GM12872 (cell line): ENCODE measurements around the gene RPN1.
A peak's percentile ranks its signal among the peaks of the same experiment; 100 is the strongest.

Source experiments
- CTCF ChIP-seq: IDR thresholded peaks from 3 replicates; pipeline ENCODE4 v1.5.1; 2011; ENCODE audit warnings: low read depth, mild to moderate bottlenecking, low read length, moderate library complexity; ENCODE audit not compliant: insufficient read depth

Gene RPN1

GRCh38 chr3:128598884-128599664, 51.5 kb downstream of the RPN1 start:
- no peak for TF ChIP-seq CTCF

- TF ChIP-seq CTCF = no peak
Measured at GRCh38 chr3:128597900-128598299, 52.7 kb downstream of the RPN1 start.

GRCh38 chr3:128592864-128593263, 57.8 kb downstream of the RPN1 start:
- TF ChIP-seq CTCF = no peak

- TF ChIP-seq CTCF = no peak
Measured at GRCh38 chr3:128591738-128592426, 58.7 kb downstream of the RPN1 start.

- 0 out of 3 replicates have a peak, but pooled peaks have one; percentile 12 for TF ChIP-seq CTCF
Measured at GRCh38 chr3:128590948-128591347, 59.7 kb downstream of the RPN1 start.

GRCh38 chr3:128588147-128588546, 62.5 kb downstream of the RPN1 start:
- no peak for TF ChIP-seq CTCF

- TF ChIP-seq CTCF = no peak
Measured at GRCh38 chr3:128587391-128587790, 63.2 kb downstream of the RPN1 start.
